Choroid plexus epithelial cell (primary cell): ENCODE results near the gene ARHGEF37.
"Not testable (repeated sequence)": the region's sequence is repeated elsewhere in the genome, so short reads cannot be mapped to it uniquely, and the experiment has no call there.

Source experiments
- DNase-seq: peaks from one replicate; pipeline ENCODE4 v3.0.0-alpha.2; 2010; ENCODE audit warnings: low read depth
- H3K4me3 ChIP-seq: 2 replicates; pipeline ENCODE4 v1.5.1; 2011; ENCODE audit warnings: low read depth, mild to moderate bottlenecking, control low read depth, low read length, moderate library complexity
- TF ChIP-seq, protein P1 (sequence below): conservative IDR thresholded peaks from 2 replicates; pipeline ENCODE4 v1.5.1; 2011; ENCODE audit warnings: low read depth, mild to moderate bottlenecking, control low read depth, inconsistent platforms, low read length, moderate library complexity

Gene ARHGEF37, protein sequence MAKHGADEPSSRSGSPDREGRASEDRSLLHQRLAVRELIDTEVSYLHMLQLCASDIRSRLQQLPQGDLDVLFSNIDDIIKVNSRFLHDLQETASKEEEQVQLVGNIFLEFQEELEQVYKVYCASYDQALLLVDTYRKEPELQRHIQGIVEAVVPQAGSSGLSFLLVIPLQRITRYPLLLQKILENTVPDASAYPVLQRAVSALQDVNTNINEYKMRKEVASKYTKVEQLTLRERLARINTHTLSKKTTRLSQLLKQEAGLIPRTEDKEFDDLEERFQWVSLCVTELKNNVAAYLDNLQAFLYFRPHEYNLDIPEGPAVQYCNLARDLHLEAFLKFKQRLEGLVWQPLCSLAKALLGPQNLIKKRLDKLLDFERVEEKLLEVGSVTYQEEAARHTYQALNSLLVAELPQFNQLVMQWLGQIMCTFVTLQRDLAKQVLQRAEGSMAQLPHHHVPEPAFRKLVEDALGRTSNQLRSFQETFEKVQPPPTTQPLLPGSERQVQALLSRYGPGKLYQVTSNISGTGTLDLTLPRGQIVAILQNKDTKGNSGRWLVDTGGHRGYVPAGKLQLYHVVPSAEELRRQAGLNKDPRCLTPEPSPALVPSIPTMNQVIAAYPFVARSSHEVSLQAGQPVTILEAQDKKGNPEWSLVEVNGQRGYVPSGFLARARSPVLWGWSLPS

DNA sequence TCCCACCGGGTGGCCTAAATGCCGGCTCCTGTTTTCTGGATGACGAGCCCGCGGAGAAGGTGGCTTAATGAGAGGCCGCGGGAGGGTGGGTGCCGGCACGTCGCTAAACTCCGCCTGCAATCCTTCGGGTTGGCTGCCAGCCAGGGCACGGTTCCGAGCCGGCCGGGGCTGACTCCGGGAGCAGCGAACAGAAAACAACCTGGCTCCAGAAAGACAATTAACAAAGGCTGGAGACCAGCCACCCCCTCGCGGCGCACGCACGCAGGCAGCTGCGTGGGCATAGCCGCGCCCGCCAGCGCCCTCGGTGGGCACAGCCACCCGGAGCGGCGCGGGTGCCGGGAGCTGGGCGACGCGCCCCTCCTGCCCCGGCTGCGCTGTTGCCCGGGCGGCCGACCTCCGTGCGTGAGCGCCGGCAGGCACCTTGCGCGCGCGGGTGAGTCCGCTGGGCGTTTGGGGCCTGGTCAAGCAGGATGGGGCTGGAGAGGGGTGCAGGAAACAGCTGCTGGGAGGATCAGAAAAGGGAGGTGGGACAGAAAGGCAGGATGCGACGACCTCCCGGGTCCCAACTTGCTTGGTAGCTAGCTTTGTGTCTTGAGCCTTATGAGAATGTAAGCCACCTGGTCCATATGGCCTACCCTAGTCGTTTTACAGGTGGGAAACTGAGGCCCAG lies at the start of gene ARHGEF37:
ARHGEF37 (plus strand) TSS at position 307 of the 670 bp plus-strand sequence. CDS start 16,272 bp downstream, outside the sequence.
- TF ChIP-seq, protein P1, sequence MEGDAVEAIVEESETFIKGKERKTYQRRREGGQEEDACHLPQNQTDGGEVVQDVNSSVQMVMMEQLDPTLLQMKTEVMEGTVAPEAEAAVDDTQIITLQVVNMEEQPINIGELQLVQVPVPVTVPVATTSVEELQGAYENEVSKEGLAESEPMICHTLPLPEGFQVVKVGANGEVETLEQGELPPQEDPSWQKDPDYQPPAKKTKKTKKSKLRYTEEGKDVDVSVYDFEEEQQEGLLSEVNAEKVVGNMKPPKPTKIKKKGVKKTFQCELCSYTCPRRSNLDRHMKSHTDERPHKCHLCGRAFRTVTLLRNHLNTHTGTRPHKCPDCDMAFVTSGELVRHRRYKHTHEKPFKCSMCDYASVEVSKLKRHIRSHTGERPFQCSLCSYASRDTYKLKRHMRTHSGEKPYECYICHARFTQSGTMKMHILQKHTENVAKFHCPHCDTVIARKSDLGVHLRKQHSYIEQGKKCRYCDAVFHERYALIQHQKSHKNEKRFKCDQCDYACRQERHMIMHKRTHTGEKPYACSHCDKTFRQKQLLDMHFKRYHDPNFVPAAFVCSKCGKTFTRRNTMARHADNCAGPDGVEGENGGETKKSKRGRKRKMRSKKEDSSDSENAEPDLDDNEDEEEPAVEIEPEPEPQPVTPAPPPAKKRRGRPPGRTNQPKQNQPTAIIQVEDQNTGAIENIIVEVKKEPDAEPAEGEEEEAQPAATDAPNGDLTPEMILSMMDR, result no peak
- H3K4me3 ChIP-seq, result peak within 1 kb of the TSS; percentile 59
- DNase-seq, result peak; percentile 50

DNA sequence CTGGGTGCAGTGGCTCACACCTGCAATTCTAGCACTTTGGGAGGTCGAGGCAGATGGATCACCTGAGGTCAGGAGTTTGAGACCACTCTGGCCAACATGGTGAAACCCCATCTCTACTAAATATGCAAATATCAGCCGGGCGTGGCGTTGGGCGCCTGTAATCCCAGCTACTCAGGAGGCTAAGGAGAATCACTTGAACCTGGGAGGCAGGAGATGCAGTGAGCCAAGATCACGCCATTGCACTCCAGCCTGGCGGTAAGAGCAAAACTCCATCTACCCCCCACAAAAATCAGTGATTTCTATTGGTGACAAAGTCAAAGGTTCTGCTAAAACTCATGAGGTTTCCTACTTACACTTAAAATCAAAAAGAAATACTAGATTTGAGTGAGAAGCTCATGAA lies 48.9 kb upstream of the ARHGEF37 start:
- DNase-seq, result no peak
- TF ChIP-seq, protein P1, result no peak
- no peak overlapping the region for H3K4me3 ChIP-seq

DNA sequence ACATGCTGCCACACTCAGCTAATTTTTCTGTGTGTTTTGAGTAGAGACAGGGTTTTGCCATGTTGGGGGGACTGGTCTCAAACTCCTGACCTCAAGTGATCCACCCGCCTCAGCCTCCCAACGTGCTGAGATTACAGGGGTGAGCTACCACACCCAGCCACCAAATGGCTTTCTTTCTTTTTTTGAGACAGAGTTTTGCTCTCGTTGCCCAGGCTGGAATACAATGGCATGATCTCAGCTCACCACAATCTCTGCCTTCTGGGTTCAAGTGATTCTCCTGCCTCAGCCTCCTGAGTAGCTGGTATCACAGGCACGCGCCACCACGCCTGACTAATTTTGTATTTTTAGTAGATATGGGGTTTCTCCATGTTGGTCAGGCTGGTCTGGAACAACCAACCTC lies 45.5 kb upstream of the ARHGEF37 start:
- not testable (repeated sequence) for H3K4me3 ChIP-seq, DNase-seq

DNA sequence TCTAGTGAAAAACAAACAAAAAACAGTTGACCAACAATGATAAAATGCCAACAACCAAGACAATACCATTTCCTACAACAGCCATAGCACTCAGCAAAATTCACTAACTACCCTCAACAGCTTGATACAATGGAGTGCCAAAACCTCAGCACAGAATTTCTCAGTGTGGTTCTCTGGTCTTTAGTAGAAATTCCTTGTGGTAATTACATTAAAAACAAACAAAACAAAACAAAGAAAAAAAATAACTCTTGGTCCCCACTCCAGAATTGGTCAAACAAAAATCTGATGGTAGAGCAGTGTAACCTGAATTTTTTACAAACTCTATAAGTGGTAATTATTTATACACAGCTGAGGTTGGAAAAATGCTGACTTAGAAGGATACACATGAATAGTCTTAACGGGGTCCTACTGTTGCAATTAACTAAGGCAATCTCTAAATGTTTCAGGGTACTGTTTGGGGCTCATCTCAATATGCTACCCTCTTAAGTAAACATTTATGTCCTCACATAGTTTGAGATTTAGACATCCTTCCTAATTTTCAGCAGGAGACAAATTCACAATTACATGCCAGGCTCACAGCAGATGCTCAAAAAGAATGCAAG lies 43.8 kb upstream of the ARHGEF37 start:
- TF ChIP-seq, protein P1, result no peak
- no peak overlapping the region for H3K4me3 ChIP-seq
- DNase-seq, result no peak

DNA sequence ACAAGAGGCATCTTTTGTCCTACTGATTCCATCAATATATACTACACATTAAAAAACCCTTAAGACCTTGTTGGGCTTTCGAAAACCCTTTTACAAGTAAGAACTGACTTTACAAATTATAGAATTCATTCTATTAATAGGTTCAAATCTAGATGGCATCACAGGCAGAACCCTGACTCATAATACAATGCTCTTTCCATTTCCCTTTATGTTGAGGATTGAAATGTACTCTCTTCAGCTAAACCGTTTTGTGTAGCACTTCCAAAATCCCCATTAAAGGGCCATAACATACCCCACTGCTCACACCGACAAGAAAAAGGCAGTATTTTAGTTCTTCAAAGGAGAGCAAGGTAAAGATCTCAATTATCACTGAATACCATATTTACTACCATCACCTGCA lies 41.2 kb upstream of the ARHGEF37 start:
- no peak for DNase-seq
- no peak overlapping the region for H3K4me3 ChIP-seq
- TF ChIP-seq, protein P1, result no peak

DNA sequence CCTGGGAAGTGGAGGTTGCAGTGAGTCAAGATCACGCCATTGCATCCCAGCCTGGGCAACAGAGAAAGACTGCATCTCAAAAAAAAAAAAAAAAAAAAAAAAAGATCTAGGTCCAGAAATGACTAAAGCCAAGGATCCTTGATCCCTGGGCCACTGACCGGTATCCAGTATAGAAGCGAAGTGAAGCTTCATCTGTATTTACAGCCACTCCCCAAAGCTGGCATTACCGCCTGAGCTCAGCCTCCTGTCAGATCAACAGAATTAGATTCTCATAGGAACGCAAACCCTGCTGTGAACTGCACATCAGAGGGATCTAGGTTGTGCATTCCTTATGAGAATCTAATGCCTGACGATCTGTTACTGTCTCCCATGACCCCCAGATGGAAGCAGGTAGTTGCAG lies 39.4 kb upstream of the ARHGEF37 start:
- no peak for DNase-seq
- TF ChIP-seq, protein P1, result no peak
- H3K4me3 ChIP-seq, result no peak overlapping the region
